Panc1 (cell line): ENCODE measurements around the gene DROSHA.

Source experiments
- POLR2AphosphoS5 ChIP-seq: IDR thresholded peaks from 2 replicates; pipeline ENCODE4 v1.6.1; 2012; ENCODE audit warnings: mild to moderate bottlenecking, low read depth, low read length, moderate library complexity
- TF ChIP-seq, protein P1 (sequence below), 2 experiments: IDR thresholded peaks; 2 replicates each; pipeline ENCODE4 v1.6.1; 2011 to 2012; ENCODE audit warnings: low read depth in 2 of 2, control low read depth in 1 of 2, low read length in 1 of 2, mild to moderate bottlenecking in 1 of 2, moderate library complexity in 1 of 2; ENCODE audit not compliant: insufficient read depth in 1 of 2

DNA sequence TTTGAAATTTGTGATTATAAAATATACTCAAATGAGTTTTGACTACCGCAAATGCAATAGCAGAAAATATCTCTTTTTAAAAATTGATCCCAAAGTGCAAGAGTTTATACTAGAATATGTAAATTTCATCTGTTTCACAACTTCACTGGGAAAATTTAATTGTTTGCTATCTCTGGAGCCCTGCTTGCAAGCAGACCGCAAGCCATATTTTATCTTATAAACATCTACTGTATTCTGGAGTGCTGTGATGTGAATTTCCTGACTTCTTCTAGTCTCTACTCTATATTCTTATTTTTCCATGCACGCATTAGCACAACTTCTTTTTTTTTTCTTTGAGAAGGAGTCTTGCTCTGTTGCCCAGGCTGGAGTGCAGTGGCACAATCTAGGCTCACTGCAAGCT, 98.7 kb downstream of the DROSHA start:
- TF ChIP-seq, protein P1, sequence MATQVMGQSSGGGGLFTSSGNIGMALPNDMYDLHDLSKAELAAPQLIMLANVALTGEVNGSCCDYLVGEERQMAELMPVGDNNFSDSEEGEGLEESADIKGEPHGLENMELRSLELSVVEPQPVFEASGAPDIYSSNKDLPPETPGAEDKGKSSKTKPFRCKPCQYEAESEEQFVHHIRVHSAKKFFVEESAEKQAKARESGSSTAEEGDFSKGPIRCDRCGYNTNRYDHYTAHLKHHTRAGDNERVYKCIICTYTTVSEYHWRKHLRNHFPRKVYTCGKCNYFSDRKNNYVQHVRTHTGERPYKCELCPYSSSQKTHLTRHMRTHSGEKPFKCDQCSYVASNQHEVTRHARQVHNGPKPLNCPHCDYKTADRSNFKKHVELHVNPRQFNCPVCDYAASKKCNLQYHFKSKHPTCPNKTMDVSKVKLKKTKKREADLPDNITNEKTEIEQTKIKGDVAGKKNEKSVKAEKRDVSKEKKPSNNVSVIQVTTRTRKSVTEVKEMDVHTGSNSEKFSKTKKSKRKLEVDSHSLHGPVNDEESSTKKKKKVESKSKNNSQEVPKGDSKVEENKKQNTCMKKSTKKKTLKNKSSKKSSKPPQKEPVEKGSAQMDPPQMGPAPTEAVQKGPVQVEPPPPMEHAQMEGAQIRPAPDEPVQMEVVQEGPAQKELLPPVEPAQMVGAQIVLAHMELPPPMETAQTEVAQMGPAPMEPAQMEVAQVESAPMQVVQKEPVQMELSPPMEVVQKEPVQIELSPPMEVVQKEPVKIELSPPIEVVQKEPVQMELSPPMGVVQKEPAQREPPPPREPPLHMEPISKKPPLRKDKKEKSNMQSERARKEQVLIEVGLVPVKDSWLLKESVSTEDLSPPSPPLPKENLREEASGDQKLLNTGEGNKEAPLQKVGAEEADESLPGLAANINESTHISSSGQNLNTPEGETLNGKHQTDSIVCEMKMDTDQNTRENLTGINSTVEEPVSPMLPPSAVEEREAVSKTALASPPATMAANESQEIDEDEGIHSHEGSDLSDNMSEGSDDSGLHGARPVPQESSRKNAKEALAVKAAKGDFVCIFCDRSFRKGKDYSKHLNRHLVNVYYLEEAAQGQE (IDR thresholded peaks at IDR 0.05; ENCODE audit: insufficient read depth in 1 of 2, low read depth in 2 of 2, low read length in 1 of 2), result no peak
- TF ChIP-seq POLR2AphosphoS5, result no peak
